Measurements from ENCODE around the gene ZNF14.
A peak's percentile ranks its signal among the peaks of the same experiment; 100 is the strongest.
"Not testable (repeated sequence)": the region's sequence is repeated elsewhere in the genome, so short reads cannot be mapped to it uniquely, and the experiment has no call there.

ZNF14 gene

DNA sequence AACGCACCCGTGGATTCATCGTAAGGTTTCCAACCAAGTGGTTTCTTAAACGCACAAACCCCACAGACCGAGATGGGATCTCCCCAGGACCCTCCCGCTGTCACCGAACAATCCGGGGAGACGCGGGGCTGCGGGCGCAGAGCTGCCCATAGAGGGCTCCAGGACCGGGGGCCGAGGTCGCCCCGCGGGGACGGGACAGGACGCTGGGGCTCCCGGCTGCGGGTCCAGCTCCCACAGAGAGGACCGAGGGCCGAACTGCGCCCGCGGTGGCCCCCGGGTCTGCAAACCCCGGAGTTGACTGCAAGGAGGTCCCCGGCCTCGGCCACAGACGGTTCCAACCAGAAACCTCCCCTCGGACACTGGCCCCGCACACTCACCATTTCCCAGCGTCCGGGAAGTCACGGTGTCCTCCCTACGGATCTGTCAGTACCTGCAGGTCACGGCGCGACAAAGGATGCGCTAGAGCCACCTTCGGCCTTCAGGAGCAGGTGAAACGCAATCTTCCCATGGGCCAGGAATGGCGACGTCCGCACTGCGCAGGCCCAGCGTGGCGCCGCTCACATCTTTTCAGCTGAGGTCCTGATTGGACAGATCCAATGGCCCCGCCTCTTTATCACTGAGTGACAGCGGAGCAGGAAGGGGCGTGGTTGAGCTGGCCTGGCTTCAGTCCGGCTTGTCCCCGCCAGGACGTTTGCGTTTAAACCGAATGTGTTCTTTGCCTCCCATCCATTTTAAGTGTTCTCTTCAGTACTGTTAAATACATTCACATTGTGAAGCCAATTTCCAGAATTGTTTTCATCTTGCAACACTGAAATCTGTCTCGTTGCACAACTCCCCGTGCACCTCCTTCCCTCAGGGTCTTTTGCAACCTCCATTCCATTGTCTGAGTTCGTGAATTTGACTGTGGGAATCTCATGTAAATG lies at the start of gene ZNF14:
Gene ZNF14, minus strand, starts transcription at position 534 of the 923 bp plus-strand sequence. Its CDS starts 154 bp downstream, at position 380.
- Histone ChIP-seq H3K36me3 (ENCODE audit: control insufficient read depth, insufficient read depth, low read length) (no peaks in the 10 kb centered on the region), H3K4me1 (ENCODE audit: control insufficient read depth, insufficient read depth, low read length) (no peaks in the 10 kb centered on the region; the same call in 1 of the 2 replicates), H3K4me3 (ENCODE audit: low read length) (peak within 1 kb of the TSS; percentile 67), H3K9me3 (ENCODE audit: control insufficient read depth, insufficient read depth, low read length) (no peaks in the 10 kb centered on the region), H3K27ac (ENCODE audit: low read length) (no peak within 1 kb of the TSS), H3K27me3 (ENCODE audit: control insufficient read depth, insufficient read depth, low read length) (no peaks in the 10 kb centered on the region)
- WGBS (ENCODE audit: insufficient coverage, insufficient read length): no CpG with 5 or more reads among the region's 61 CpGs
- DNase-seq (ENCODE audit: low read depth, low spot score): peak; percentile 95

DNA sequence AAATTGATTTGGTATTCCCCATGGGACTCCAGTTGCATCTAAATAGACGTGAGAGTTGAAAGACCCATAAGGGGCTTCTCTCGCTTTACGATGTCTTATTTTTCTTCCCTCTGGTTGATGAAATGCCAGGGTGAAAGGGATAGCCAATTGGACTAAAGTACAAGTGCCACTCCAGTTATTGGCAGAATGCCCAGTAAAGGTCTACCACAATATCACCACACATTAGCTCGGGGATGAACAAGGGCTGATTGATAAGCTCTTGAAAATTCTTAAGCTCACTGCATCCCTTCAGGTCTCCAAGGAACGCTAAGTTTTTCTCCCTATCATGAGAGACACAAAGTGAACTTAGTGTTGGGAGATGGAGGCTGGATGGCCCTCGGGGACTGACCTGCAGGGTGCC lies 48.9 kb upstream of the ZNF14 start:
- H3K4me3 ChIP-seq (ENCODE audit: low read length); DNase-seq (ENCODE audit: low read depth, low spot score); H3K4me1 ChIP-seq (ENCODE audit: control insufficient read depth, insufficient read depth, low read length); H3K9me3 ChIP-seq (ENCODE audit: control insufficient read depth, insufficient read depth, low read length); H3K36me3 ChIP-seq (ENCODE audit: control insufficient read depth, insufficient read depth, low read length); H3K27me3 ChIP-seq (ENCODE audit: control insufficient read depth, insufficient read depth, low read length); H3K27ac ChIP-seq (ENCODE audit: low read length): not testable (repeated sequence)
- WGBS (ENCODE audit: insufficient coverage, insufficient read length): no CpG with 5 or more reads among the region's 6 CpGs

DNA sequence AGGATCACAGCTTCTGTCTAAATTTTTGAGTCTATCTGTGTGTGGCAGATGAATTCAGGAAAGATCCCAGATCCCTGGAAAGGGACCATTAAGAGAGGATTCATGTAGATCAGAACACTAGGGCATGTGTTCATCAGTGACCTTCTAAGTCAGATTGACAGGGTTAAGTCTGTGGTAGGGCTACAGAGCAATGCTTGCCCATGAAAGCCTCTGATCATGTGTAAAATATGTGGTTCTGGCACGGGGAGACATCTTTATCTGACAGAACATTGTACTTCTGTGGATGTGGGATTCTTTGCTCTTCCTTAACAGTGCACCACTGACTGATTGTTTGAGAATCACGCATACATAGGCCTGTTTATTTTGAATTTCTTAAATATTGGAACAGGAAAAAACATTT lies 45.8 kb upstream of the ZNF14 start:
- WGBS (ENCODE audit: insufficient coverage, insufficient read length): no CpG with 5 or more reads among the region's 2 CpGs
- Histone ChIP-seq H3K9me3 (ENCODE audit: control insufficient read depth, insufficient read depth, low read length) (no peaks in the 10 kb centered on the region), H3K27me3 (ENCODE audit: control insufficient read depth, insufficient read depth, low read length) (no peaks in the 10 kb centered on the region), H3K4me1 (ENCODE audit: control insufficient read depth, insufficient read depth, low read length) (0 out of 2 replicates have a peak, but pooled peaks cover 1% of the 10 kb centered on the region), H3K27ac (ENCODE audit: low read length) (no peak overlapping the region), H3K36me3 (ENCODE audit: control insufficient read depth, insufficient read depth, low read length) (no peaks in the 10 kb centered on the region), H3K4me3 (ENCODE audit: low read length) (no peak overlapping the region)
- no peak for DNase-seq (ENCODE audit: low read depth, low spot score)

DNA sequence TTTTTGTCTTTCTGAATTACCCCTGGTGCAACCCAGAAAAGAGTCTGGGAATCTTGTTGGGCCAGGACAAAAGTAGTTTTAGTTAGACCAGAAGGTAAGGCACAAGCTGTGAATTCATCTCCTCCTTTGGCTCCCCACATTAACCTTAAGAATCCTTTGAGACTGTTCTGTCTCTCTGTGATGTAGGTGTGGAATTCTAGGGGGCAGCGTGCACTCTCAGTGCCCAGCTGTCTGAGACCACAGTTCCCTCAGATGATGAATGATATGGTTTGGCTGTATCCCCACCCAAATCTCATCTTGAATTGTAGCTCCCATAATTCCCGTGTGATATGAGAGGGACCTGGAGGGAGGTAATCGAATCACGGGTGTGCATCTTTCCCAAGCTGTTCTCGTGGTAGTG lies 44.8 kb upstream of the ZNF14 start:
- Histone ChIP-seq H3K27ac (ENCODE audit: low read length) (no peak overlapping the region), H3K4me1 (ENCODE audit: control insufficient read depth, insufficient read depth, low read length) (0 out of 2 replicates have a peak, but pooled peaks cover 1% of the 10 kb centered on the region), H3K4me3 (ENCODE audit: low read length) (no peak overlapping the region), H3K27me3 (ENCODE audit: control insufficient read depth, insufficient read depth, low read length) (no peaks in the 10 kb centered on the region), H3K9me3 (ENCODE audit: control insufficient read depth, insufficient read depth, low read length) (no peaks in the 10 kb centered on the region), H3K36me3 (ENCODE audit: control insufficient read depth, insufficient read depth, low read length) (no peaks in the 10 kb centered on the region)
- DNase-seq (ENCODE audit: low read depth, low spot score): no peak
- WGBS (ENCODE audit: insufficient coverage, insufficient read length): no CpG with 5 or more reads among the region's 5 CpGs

DNA sequence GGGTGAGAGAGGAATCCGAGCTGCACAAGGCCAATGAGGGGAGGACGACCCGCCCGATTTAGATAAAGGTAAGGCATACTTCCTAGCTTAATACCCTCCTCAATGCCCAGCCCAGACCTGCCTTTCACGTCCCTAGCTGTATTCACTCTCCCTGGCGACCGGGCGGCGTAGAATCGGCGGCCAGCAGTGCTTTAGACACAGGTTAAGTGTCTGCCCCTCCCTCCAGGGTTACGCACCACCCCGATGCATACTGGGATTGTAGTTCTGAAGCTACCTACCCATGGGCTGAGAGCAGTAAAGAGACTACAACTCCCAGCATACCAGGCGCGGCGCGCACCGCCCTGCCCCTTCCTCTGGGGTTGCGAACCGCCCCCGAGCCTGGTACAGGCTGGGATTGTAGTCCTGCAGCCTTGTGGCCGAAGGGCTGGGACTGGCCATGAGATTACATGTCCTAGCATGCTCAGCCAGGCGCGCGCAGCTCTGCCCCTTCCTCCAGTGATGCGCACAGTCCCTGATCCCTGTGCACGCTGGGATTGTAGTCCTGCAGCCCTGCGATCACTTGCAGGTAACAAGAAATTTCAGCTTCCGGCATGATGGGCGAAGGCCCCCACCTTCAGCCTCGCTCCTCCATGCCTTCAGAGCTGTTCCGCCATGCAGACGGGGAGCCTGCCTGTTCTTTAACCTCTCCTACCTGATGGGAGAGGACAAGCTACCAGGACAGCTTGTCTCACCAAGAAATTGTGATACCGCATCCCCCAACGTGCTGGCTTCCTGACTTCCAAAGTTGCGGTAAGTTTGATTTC lies 43.5 kb upstream of the ZNF14 start:
- H3K9me3 ChIP-seq (ENCODE audit: control insufficient read depth, insufficient read depth, low read length): no peaks in the 10 kb centered on the region
- peak overlapping the region; percentile 95 for H3K4me3 ChIP-seq (ENCODE audit: low read length)
- DNase-seq (ENCODE audit: low read depth, low spot score): peak; percentile 96
- no CpG with 5 or more reads among the region's 36 CpGs for WGBS (ENCODE audit: insufficient coverage, insufficient read length)
- no peak overlapping the region for H3K27ac ChIP-seq (ENCODE audit: low read length)
- H3K27me3 ChIP-seq (ENCODE audit: control insufficient read depth, insufficient read depth, low read length): no peaks in the 10 kb centered on the region
- H3K4me1 ChIP-seq (ENCODE audit: control insufficient read depth, insufficient read depth, low read length): 0 out of 2 replicates have a peak, but pooled peaks cover 1% of the 10 kb centered on the region
- H3K36me3 ChIP-seq (ENCODE audit: control insufficient read depth, insufficient read depth, low read length): no peaks in the 10 kb centered on the region

DNA sequence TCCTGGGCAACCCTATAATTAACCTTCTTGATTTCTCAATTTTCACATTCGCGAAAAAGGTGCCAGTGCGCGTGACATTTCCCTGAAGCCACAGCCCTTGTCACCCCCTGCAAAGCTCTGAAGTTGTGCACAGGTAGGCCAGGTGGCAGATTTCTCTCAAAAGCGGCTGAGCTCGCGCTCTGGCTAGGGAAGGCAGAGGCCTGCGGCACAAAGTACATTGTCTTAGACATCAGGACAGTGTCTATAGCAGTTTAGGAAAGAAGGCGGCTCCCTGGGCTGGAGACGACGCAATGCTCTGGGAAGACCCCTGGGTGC lies 42.9 kb upstream of the ZNF14 start:
- no peak for DNase-seq (ENCODE audit: low read depth, low spot score)
- no CpG with 5 or more reads among the region's 11 CpGs for WGBS (ENCODE audit: insufficient coverage, insufficient read length)
- Histone ChIP-seq H3K27me3 (ENCODE audit: control insufficient read depth, insufficient read depth, low read length) (no peaks in the 10 kb centered on the region), H3K27ac (ENCODE audit: low read length) (no peak overlapping the region), H3K36me3 (ENCODE audit: control insufficient read depth, insufficient read depth, low read length) (no peaks in the 10 kb centered on the region), H3K4me3 (ENCODE audit: low read length) (peak overlapping the region; percentile 81), H3K4me1 (ENCODE audit: control insufficient read depth, insufficient read depth, low read length) (0 out of 2 replicates have a peak, but pooled peaks cover 1% of the 10 kb centered on the region), H3K9me3 (ENCODE audit: control insufficient read depth, insufficient read depth, low read length) (no peaks in the 10 kb centered on the region)

DNA sequence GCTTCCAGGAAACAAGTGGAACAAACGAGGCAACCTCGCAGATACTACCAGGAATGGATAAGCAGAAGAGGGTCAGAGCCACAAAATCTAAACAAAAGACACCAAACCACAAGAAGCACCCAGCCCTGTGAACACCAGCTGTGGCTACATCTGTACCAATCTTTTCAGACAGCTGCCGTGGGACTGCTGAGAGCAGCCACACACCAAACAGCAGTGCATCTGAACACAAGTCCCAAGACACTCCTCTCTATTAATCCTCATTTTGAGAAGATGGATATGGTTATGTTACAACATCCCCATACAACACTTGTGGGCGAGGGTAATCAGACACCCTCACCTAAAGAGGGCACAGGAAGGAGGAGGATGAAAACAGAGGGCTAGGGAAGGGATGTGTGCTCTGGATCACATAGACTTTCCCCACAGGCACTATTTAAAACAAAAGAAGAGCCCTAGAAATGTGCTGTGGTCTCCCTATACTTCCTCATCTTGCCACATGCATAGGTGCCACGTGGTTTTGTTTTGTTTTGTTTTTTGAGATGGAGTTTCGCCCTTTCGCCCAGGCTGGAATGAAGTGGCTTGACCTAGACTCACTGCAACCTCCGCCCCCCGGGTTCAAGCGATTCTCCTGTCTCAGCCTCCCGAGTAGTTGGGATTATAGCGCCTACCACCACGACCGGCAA lies 41.6 kb upstream of the ZNF14 start:
- DNase-seq (ENCODE audit: low read depth, low spot score): no peak
- no peaks in the 10 kb centered on the region for H3K9me3 ChIP-seq (ENCODE audit: control insufficient read depth, insufficient read depth, low read length)
- 0 out of 2 replicates have a peak, but pooled peaks cover 1% of the 10 kb centered on the region for H3K4me1 ChIP-seq (ENCODE audit: control insufficient read depth, insufficient read depth, low read length)
- H3K27ac ChIP-seq (ENCODE audit: low read length): no peak overlapping the region
- no CpG with 5 or more reads among the region's 14 CpGs for WGBS (ENCODE audit: insufficient coverage, insufficient read length)
- no peak overlapping the region for H3K4me3 ChIP-seq (ENCODE audit: low read length)
- H3K36me3 ChIP-seq (ENCODE audit: control insufficient read depth, insufficient read depth, low read length): no peaks in the 10 kb centered on the region
- H3K27me3 ChIP-seq (ENCODE audit: control insufficient read depth, insufficient read depth, low read length): no peaks in the 10 kb centered on the region

DNA sequence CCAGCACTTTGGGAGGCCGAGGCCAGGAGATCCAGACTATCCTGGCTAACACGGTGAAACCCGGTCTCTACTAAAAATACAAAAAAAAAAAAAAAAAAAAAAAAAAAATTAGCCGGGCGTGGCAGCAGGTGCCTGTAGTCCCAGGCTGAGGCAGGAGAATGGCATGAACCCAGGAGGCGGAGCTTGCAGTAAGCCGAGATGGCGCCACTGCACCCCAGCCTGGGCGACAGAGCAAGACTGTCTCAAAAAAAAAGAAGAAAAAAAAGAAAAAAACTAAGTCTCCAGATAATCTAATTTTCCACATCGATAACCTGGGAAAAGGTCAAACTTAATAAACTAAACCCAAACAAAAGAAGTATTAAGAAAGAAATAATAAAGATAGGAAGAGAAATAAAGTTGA lies 39.1 kb upstream of the ZNF14 start:
- H3K4me1 ChIP-seq (ENCODE audit: control insufficient read depth, insufficient read depth, low read length); H3K27me3 ChIP-seq (ENCODE audit: control insufficient read depth, insufficient read depth, low read length); H3K36me3 ChIP-seq (ENCODE audit: control insufficient read depth, insufficient read depth, low read length); H3K27ac ChIP-seq (ENCODE audit: low read length); DNase-seq (ENCODE audit: low read depth, low spot score); H3K9me3 ChIP-seq (ENCODE audit: control insufficient read depth, insufficient read depth, low read length); H3K4me3 ChIP-seq (ENCODE audit: low read length): not testable (repeated sequence)
- no CpG with 5 or more reads among the region's 10 CpGs for WGBS (ENCODE audit: insufficient coverage, insufficient read length)

DNA sequence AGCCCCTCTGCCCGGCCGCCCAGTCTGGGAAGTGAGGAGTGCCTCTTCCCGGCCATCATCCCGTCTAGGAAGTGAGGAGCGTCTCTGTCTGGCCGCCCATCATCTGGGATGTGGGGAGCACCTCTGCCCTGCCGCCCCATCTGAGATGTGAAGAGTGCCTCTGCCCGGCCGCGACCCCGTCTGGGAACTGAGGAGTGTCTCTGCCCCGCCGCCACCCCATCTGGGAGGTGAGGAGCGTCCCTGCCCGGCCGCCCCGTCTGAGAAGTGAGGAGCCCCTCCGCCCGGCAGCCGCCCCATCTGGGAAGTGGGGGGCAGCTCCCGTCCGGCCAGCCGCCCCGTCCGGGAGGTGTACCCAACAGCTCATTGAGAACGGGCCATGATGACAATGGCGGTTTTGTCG lies 37.1 kb upstream of the ZNF14 start:
- H3K27me3 ChIP-seq (ENCODE audit: control insufficient read depth, insufficient read depth, low read length); H3K36me3 ChIP-seq (ENCODE audit: control insufficient read depth, insufficient read depth, low read length); H3K4me1 ChIP-seq (ENCODE audit: control insufficient read depth, insufficient read depth, low read length); DNase-seq (ENCODE audit: low read depth, low spot score); H3K9me3 ChIP-seq (ENCODE audit: control insufficient read depth, insufficient read depth, low read length); H3K4me3 ChIP-seq (ENCODE audit: low read length); H3K27ac ChIP-seq (ENCODE audit: low read length): not testable (repeated sequence)
- 97% methylated on average over 3 of the region's 28 CpGs for WGBS (ENCODE audit: insufficient coverage, insufficient read length)

DNA sequence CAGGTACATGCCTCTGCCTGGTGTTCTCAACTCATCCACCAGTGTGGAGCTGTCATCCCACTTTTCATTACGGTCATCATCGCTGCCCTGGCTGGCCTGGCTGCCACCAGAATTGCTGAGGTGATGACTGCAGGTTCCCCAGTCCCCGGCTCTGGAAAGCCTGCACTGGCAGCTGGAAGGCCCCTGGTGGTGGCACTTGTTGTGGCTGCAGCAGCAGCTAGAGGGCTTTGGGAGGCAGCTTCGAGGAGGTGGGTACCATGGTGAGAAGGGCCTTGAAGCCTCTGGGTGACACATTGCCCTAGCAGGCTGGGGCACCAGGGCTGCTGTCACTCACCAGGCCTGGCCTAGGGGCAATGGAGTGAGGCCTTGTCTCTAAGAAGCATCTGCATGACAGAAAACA lies 25.3 kb upstream of the ZNF14 start:
- H3K4me3 ChIP-seq (ENCODE audit: low read length): no peak overlapping the region
- H3K27me3 ChIP-seq (ENCODE audit: control insufficient read depth, insufficient read depth, low read length): no peaks in the 10 kb centered on the region
- DNase-seq (ENCODE audit: low read depth, low spot score): no peak
- no peaks in the 10 kb centered on the region for H3K9me3 ChIP-seq (ENCODE audit: control insufficient read depth, insufficient read depth, low read length)
- no peak overlapping the region for H3K27ac ChIP-seq (ENCODE audit: low read length)
- H3K36me3 ChIP-seq (ENCODE audit: control insufficient read depth, insufficient read depth, low read length): no peaks in the 10 kb centered on the region
- WGBS (ENCODE audit: insufficient coverage, insufficient read length): no CpG with 5 or more reads among the region's 4 CpGs
- no peaks in the 10 kb centered on the region for H3K4me1 ChIP-seq (ENCODE audit: control insufficient read depth, insufficient read depth, low read length)
